Transverse colon (tissue), 4 donors: ENCODE measurements around the gene AKT3. TPM values are rescaled to one million over a fixed set of nuclear protein-coding genes. Genes with fewer than 3 reads are reported as not detected.

Experiments
- DNase-seq: peaks from one replicate; pipeline ENCODE4 v3.0.0-alpha.2; 2019
- H3K27ac ChIP-seq, 4 donors: fragments of 200-600 bp; sonication (generic); 2 replicates each; pipeline ENCODE4 v1.5.1; 2016 to 2018; ENCODE audit warnings: inconsistent platforms in 4 of 4
- H3K27me3 ChIP-seq: fragments of 200-600 bp; sonication (generic); 2 replicates; pipeline ENCODE4 v1.5.1; 2017; ENCODE audit warnings: inconsistent platforms
- H3K36me3 ChIP-seq, 4 donors: fragments of 200-600 bp; sonication (generic); 2 replicates each; pipeline ENCODE4 v1.5.1; 2017 to 2019; ENCODE audit warnings: inconsistent platforms in 4 of 4
- H3K4me1 ChIP-seq, 4 donors: fragments of 200-600 bp; sonication (generic); 2 replicates each; pipeline ENCODE4 v1.5.1; 2017 to 2020; ENCODE audit warnings: inconsistent platforms in 4 of 4
- H3K4me3 ChIP-seq, 4 donors: fragments of 200-600 bp; sonication (generic); 1 replicate in 1 of 4; 2 replicates in 3 of 4; pipeline versions ENCODE4 v1.5.1 to v1.6.1; 2017 to 2019; ENCODE audit warnings: inconsistent platforms in 4 of 4
- H3K9me3 ChIP-seq, 2 donors: fragments of 200-600 bp; sonication (generic); 2 replicates each; pipeline ENCODE4 v1.5.1; 2017 to 2019; ENCODE audit warnings: inconsistent platforms in 2 of 2
- CTCF ChIP-seq, 5 experiments: fragments of 200-600 bp in 3 of 5; fragments of 450-650 bp in 2 of 5; sonication (generic) in 3 of 5; IDR thresholded peaks; 1 replicate in 2 of 5; 2 replicates in 3 of 5; pipeline ENCODE4 v1.5.1; 2016 to 2017; ENCODE audit warnings: antibody characterized with exemption in 5 of 5, inconsistent platforms in 3 of 5, mild to moderate bottlenecking in 2 of 5, moderate library complexity in 1 of 5
- EP300 ChIP-seq: sonication (generic); formaldehyde crosslinking; IDR thresholded peaks from one replicate; pipeline ENCODE4 v1.6.1; 2017; ENCODE audit warnings: antibody characterized with exemption, low read depth
- POLR2A ChIP-seq: fragments of 450-650 bp; IDR thresholded peaks from one replicate; pipeline ENCODE4 v1.6.1; 2016; ENCODE audit warnings: antibody characterized with exemption, mild to moderate bottlenecking, moderate library complexity
- POLR2AphosphoS5 ChIP-seq, 3 donors: sonication (generic); formaldehyde crosslinking; IDR thresholded peaks; one replicate each; pipeline ENCODE4 v1.6.1; 2016; ENCODE audit warnings: antibody characterized with exemption in 3 of 3
- WGBS, 2 donors: methylation state at CpG; one replicate each; pipeline ENCODE4 v1.1.5; 2018; ENCODE audit warnings: low coverage in 1 of 2; 5-methylcytosine and 5-hydroxymethylcytosine counted together
- in situ Hi-C, 4 donors: fragments of 200-750 bp; cut with MboI; loops; one replicate each; pipeline versions ENCODE4 v1.15.0 to v1.15.1; 2017; ENCODE audit warnings: low sequenced_read_pairs in 3 of 4, low pct_ligation_motif_present in 1 of 4, low pct_unique_long_range_greater_than_20kb in 1 of 4
- intact Hi-C: fragments of 100-400 bp; cut with DNase I; formaldehyde crosslinking; loops from one replicate; pipeline ENCODE4 v1.15.1; 2023; ENCODE audit warnings: low total_unique reads
- total RNA-seq, 4 donors: library from RNA; depleted of rRNA; stranded (reverse); fragments of >200 nt; gene quantifications; one replicate each; pipeline ENCODE4 v1.1.0, GENCODE V29; 2016

AKT3 gene
- total RNA-seq, 4 donors from 2014 or later = 9.8 to 27.2 (median 19.4) TPM

DNA sequence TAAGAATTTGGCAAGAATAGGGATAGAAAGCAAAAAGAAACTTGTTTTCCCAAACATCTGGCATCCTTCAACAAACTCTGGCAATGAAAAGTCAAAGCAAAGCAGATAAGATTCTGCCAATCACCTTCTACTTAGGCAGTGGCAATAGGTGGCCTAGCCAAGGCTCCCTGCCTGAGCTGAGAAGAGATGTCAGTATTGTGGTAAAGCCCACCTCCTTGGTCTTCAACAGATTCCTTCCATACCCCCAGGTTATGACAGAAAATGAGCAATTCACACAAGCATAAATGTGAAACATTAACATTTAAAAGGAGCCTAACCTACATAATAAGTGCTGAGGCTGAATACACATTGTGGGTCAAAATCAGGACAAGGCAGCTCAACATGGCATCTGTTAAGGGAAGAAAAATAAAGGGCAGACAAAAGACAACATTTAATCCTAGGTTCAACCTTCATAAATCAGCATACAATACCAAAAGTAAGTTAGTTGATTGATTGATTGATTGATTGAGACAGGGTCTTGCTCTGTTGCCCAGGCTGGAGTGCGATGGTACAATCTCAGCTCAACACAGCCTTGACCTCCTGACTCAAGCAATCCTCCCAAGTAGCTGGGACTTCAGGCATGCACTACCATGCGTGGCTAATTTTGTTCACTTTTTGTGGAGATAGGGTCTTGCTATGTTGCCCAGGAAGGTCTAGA, 123.1 kb downstream of the AKT3 start:
- H3K9me3 ChIP-seq = no peaks in the 10 kb centered on the region
- intact Hi-C loops = no loop called here
- no peak for DNase-seq
- in situ Hi-C loops = loop anchor here in 2 of 4 donors (25.0 kb wide), 1 partner anchor 390 kb away; no protein-coding TSS in a partner anchor
- H3K27ac ChIP-seq = peak overlapping the region in 1 of 4 donors; percentile 4
- H3K4me3 ChIP-seq = no peak overlapping the region
- no peaks in the 10 kb centered on the region for H3K36me3 ChIP-seq
- H3K4me1 ChIP-seq = peaks cover 0 to 11% (median 0%) of the 10 kb centered on the region in 4 donors
- H3K27me3 ChIP-seq = no peaks in the 10 kb centered on the region
- WGBS, 2 donors = 80 to 93% methylated on average over 2 of the region's 2 CpGs
- TF ChIP-seq CTCF (IDR thresholded peaks at IDR 0.05) (no peak), POLR2A (no peak), EP300 (no peak), POLR2AphosphoS5 (IDR thresholded peaks at IDR 0.05) (no peak)

DNA sequence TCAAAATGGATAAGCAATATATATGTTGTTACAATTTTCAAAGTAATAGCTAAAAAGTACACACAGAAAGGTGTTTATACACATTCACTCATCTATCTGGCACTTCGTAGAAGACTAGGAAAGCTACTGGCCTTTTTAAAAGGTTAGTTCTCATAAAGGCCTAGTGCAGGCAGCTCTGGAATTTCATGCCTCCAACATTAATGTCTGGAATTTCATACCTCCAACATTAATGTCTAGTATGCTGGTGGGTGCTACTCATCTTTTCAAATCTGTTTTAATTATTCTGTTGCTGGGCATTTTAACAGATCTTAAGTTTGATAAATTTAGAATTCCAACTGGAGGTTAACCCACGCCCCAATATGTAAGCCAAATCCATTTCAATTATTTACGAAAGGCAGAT, 124.2 kb downstream of the AKT3 start:
- Histone ChIP-seq H3K9me3 (no peaks in the 10 kb centered on the region), H3K4me1 (peaks cover 0 to 10% (median 0%) of the 10 kb centered on the region in 4 donors), H3K27me3 (no peaks in the 10 kb centered on the region), H3K4me3 (no peak overlapping the region), H3K27ac (no peak overlapping the region), H3K36me3 (no peaks in the 10 kb centered on the region)
- in situ Hi-C loops (loop anchor here in 2 of 4 donors (25.0 kb wide), 1 partner anchor 389 kb away; no protein-coding TSS in a partner anchor), intact Hi-C loops (no loop called here)
- TF ChIP-seq EP300 (no peak), POLR2AphosphoS5 (IDR thresholded peaks at IDR 0.05) (no peak), CTCF (IDR thresholded peaks at IDR 0.05) (no peak), POLR2A (no peak)
- WGBS, 2 donors = 89 to 90% methylated on average over 3 of the region's 3 CpGs
- no peak for DNase-seq

DNA sequence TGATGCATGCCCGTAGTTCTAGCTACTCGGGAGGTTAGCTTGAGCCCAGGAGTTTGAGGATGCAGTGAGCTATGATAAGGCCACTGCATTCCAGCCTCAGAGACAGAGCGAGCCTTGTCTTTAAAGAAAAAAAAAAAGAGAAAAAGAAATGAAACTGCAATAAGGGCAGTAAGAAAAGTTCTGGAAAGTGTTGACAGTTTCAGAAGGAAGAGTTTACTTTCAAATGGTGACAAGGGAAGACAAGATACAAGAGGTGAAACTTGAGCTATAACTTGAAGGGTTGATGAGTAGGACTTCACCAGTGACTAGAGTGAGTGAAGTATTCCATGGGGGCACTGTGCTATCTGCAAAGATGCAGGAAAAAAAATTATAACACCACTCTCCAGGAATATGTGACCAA, 125.0 kb downstream of the AKT3 start:
- Histone ChIP-seq H3K4me3 (no peak overlapping the region), H3K27me3 (no peaks in the 10 kb centered on the region), H3K36me3 (no peaks in the 10 kb centered on the region), H3K27ac (no peak overlapping the region), H3K4me1 (peaks cover 0 to 10% (median 0%) of the 10 kb centered on the region in 4 donors), H3K9me3 (no peaks in the 10 kb centered on the region)
- intact Hi-C loops = no loop called here
- no peak for DNase-seq
- TF ChIP-seq POLR2A (no peak), EP300 (no peak), POLR2AphosphoS5 (IDR thresholded peaks at IDR 0.05) (no peak), CTCF (IDR thresholded peaks at IDR 0.05) (no peak)
- in situ Hi-C loops = loop anchor here in 2 of 4 donors (25.0 kb wide), 1 partner anchor 388 kb away; no protein-coding TSS in a partner anchor
- WGBS, 2 donors = 81 to 92% methylated on average over 3 of the region's 3 CpGs

DNA sequence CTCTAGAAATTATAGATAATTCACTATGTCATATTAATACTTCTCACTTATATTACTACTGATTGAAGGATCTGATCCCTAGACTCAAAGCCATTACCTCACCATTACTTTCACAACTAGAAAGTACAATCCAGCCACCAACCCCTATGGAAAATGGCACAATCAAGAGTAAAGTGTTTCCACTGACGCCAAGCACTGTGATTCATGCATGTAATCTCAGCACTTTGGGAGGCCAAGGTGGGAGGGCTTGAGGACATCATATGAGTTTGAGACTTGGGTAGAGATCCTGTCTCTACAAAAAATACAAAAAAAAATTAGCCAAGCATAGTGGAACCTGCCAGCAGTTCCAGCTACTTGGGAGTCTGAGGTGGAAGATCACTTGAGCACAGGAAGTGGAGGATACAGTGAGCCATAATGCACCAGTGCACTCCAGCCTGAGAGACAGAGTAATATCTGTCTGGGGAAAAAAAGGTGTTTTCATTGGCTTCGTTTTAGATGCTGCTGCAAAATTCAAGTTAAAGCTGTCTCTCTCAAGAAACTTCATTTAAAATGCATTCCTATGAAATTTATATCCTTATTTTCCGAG, 126.5 kb downstream of the AKT3 start:
- no peaks in the 10 kb centered on the region for H3K27me3 ChIP-seq
- H3K4me3 ChIP-seq = no peak overlapping the region
- TF ChIP-seq EP300 (no peak), POLR2A (no peak), POLR2AphosphoS5 (IDR thresholded peaks at IDR 0.05) (no peak), CTCF (IDR thresholded peaks at IDR 0.05) (no peak)
- intact Hi-C loops = no loop called here
- 78 to 94% methylated on average over 3 of the region's 3 CpGs for WGBS, 2 donors
- in situ Hi-C loops = no loop called here
- no peaks in the 10 kb centered on the region for H3K9me3 ChIP-seq
- peaks cover 0 to 10% (median 0%) of the 10 kb centered on the region in 4 donors for H3K4me1 ChIP-seq
- H3K27ac ChIP-seq = no peak overlapping the region
- no peak for DNase-seq
- no peaks in the 10 kb centered on the region for H3K36me3 ChIP-seq
